ENCODE results near the gene ZBTB1. TPM values are rescaled to one million over a fixed set of nuclear protein-coding genes. Genes with fewer than 3 reads are reported as not detected.

ZBTB1 gene
- total and polyA plus RNA-seq, 9 of the 15 experiments (the other 6 are each of a cell fraction or from before 2014, with no cell fraction given), result 2.3 to 16.5 (median 9.0) TPM

- H3K4me2 ChIP-seq (ENCODE audit: insufficient read depth, low read length), result no peak overlapping the region
- intact Hi-C loops (cut with micrococcal nuclease) (no loop called here), in situ Hi-C loops (cut with MboI) (no loop called here)
- no peak for DNase-seq (ENCODE audit: extremely low read depth in 1 of 4, low spot score in 3 of 4)
- H4K20me1 ChIP-seq (replicated peaks; ENCODE audit: control insufficient read depth, insufficient read depth, low read length), result no peaks in the 10 kb centered on the region
- no peak overlapping the region for H3K27ac ChIP-seq (ENCODE audit: extremely low read depth, low read depth, low read length)
- no peaks in the 10 kb centered on the region for H3K79me2 ChIP-seq (ENCODE audit: control insufficient read depth, insufficient read depth, low read length)
- H3K9me3 ChIP-seq (replicated peaks; ENCODE audit: control insufficient read depth, insufficient read depth, low read depth, low read length), result no peaks in the 10 kb centered on the region
- no peaks in the 10 kb centered on the region for H3K27me3 ChIP-seq (ENCODE audit: control insufficient read depth in 2 of 2, insufficient read depth in 2 of 2, low read length in 2 of 2)
- no peaks in the 10 kb centered on the region for H3K9me1 ChIP-seq (ENCODE audit: control insufficient read depth, insufficient read depth, low read length)
- ChIA-PET POLR2A (interaction anchor here (0.8 kb wide), 1 partner anchor 9 kb away, joined by 4 read pairs; no protein-coding TSS in a partner anchor), CTCF (ENCODE audit: low intra/inter-chr PET ratio) (no interaction called here)
- no peaks in the 10 kb centered on the region for H3K4me1 ChIP-seq (replicated peaks in 1 of 2; ENCODE audit: control insufficient read depth in 2 of 2, insufficient read depth in 2 of 2, low read length in 2 of 2)
- BruUV-seq (replicated peaks), result no TSS peak
- FAIRE-seq, result no peak
- no peak overlapping the region for H3K9ac ChIP-seq (ENCODE audit: insufficient read depth in 1 of 2, low read depth in 2 of 2, low read length in 2 of 2)
- no peaks in the 10 kb centered on the region for H3K36me3 ChIP-seq (ENCODE audit: control insufficient read depth, insufficient read depth, low read length)
- no peak overlapping the region for H3K4me3 ChIP-seq
- WGBS (ENCODE audit: insufficient coverage, low coverage, missing lambda C conversion rate), result 55% methylated on average over 8 of the region's 8 CpGs
- no peak overlapping the region for H2AFZ ChIP-seq (ENCODE audit: low read depth, low read length)
- ATAC-seq, result no peak
- no peak for TF ChIP-seq CBFA2T3 (IDR thresholded peaks at IDR 0.05)
- TF ChIP-seq PHF21A (IDR thresholded peaks at IDR 0.05; ENCODE audit: borderline replicate concordance, low read depth), result no peak
- no peak for TF ChIP-seq NEUROD1 (IDR thresholded peaks at IDR 0.05; ENCODE audit: borderline replicate concordance, low read depth, low read length, partially characterized antibody)
- no peak for TF ChIP-seq STAT5A (IDR thresholded peaks at IDR 0.05; ENCODE audit: borderline replicate concordance, low read length)
- TF ChIP-seq BDP1 (IDR thresholded peaks at IDR 0.05; ENCODE audit: insufficient read depth, insufficient read length), result no peak
- TF ChIP-seq CHAMP1 (IDR thresholded peaks at IDR 0.05), result no peak
- TF ChIP-seq ZNF224 (CRISPR knock-in tag; IDR thresholded peaks at IDR 0.05), result no peak
- no peak for TF ChIP-seq MXI1 (IDR thresholded peaks at IDR 0.05; ENCODE audit: low read depth, low read length)
- no peak for TF ChIP-seq NFXL1 (CRISPR knock-in tag; IDR thresholded peaks at IDR 0.05)
- TF ChIP-seq NCOA1 (IDR thresholded peaks at IDR 0.05; ENCODE audit: low read depth), result no peak
- no peak for TF ChIP-seq ELF2 (CRISPR knock-in tag; IDR thresholded peaks at IDR 0.05)
- TF ChIP-seq ZNF444 (CRISPR knock-in tag; IDR thresholded peaks at IDR 0.05), result no peak
- TF ChIP-seq PPARD (CRISPR knock-in tag; IDR thresholded peaks at IDR 0.05), result no peak
- no peak for TF ChIP-seq ZNF780A (CRISPR knock-in tag; IDR thresholded peaks at IDR 0.05)
- no peak for TF ChIP-seq NFATC3 (IDR thresholded peaks at IDR 0.05)
- TF ChIP-seq ZNF197 (CRISPR knock-in tag; IDR thresholded peaks at IDR 0.05; ENCODE audit: low read depth), result no peak
- no peak for TF ChIP-seq PRDM10 (IDR thresholded peaks at IDR 0.05; ENCODE audit: partially characterized antibody)
- TF ChIP-seq IRF9 (tag; IDR thresholded peaks at IDR 0.05), result no peak
These were observed 28.8 kb upstream of the ZBTB1 start for GRCh38 chr14:64475585-64476273.
